ENCODE results near the gene GLTP.

DNA sequence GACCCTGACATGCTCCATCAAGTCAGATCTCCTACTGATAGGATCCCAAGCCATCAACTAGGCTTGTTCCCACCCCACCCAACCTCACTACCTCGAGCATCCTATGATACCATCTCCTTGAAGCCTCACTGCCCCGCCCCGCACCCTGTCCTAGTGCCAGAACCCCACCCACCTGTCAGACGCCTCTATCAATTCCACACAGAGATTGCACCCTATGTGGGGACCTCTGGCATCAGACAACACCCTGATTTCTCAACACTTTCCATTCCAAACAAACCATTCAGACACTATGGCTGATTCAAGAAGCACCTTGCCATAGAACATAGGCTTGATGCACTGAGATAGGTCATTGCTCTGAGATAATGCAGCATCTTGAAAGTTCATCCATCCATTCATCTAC is 3.1 kb upstream of the GLTP start:
- TF ChIP-seq POLR2AphosphoS5 (IDR thresholded peaks at IDR 0.05) (no peak), POLR2A (IDR thresholded peaks at IDR 0.05) (no peak), EP300 (IDR thresholded peaks at IDR 0.05; ENCODE audit: low read depth) (no peak)
- TF ChIP-seq, protein P1, sequence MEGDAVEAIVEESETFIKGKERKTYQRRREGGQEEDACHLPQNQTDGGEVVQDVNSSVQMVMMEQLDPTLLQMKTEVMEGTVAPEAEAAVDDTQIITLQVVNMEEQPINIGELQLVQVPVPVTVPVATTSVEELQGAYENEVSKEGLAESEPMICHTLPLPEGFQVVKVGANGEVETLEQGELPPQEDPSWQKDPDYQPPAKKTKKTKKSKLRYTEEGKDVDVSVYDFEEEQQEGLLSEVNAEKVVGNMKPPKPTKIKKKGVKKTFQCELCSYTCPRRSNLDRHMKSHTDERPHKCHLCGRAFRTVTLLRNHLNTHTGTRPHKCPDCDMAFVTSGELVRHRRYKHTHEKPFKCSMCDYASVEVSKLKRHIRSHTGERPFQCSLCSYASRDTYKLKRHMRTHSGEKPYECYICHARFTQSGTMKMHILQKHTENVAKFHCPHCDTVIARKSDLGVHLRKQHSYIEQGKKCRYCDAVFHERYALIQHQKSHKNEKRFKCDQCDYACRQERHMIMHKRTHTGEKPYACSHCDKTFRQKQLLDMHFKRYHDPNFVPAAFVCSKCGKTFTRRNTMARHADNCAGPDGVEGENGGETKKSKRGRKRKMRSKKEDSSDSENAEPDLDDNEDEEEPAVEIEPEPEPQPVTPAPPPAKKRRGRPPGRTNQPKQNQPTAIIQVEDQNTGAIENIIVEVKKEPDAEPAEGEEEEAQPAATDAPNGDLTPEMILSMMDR (IDR thresholded peaks at IDR 0.05) = no peak
